Endothelial cell of umbilical vein (primary cell): Measurements from ENCODE around the gene NOSIP.

ENCODE experiments used
- CTCF ChIP-seq, 2 donors: IDR thresholded peaks; 1 replicate in 1 of 2; 2 replicates in 1 of 2; pipeline ENCODE4 v1.5.1; 2011; ENCODE audit warnings: low read length in 2 of 2, mild to moderate bottlenecking in 2 of 2, moderate library complexity in 2 of 2, control low read depth in 1 of 2, inconsistent platforms in 1 of 2, low read depth in 1 of 2; ENCODE audit not compliant: insufficient read depth in 1 of 2; ENCODE audit errors: extremely low read depth in 1 of 2
- EZH2 ChIP-seq: IDR thresholded peaks from 2 replicates; pipeline ENCODE4 v1.6.1; 2012; ENCODE audit warnings: borderline replicate concordance, low read depth, mild to moderate bottlenecking, moderate library complexity, low read length, inconsistent platforms; ENCODE audit not compliant: severe bottlenecking
- JUN ChIP-seq: IDR thresholded peaks from 2 replicates; pipeline ENCODE4 v1.6.1; 2011; ENCODE audit warnings: borderline replicate concordance, low read depth; ENCODE audit not compliant: insufficient read length, insufficient read depth
- MAX ChIP-seq: IDR thresholded peaks from 2 replicates; pipeline ENCODE4 v1.6.1; 2011; ENCODE audit not compliant: insufficient read depth, insufficient read length
- MYC ChIP-seq: IDR thresholded peaks from one replicate; pipeline ENCODE4 v1.6.1; 2011; ENCODE audit warnings: mild to moderate bottlenecking, low read depth, low read length
- POLR2A ChIP-seq: IDR thresholded peaks from 2 replicates; pipeline ENCODE4 v1.6.1; 2012; ENCODE audit warnings: low read depth, mild to moderate bottlenecking, control low read depth, low read length
- POLR2AphosphoS5 ChIP-seq: IDR thresholded peaks from 2 replicates; pipeline ENCODE4 v1.6.1; 2012; ENCODE audit warnings: low read depth, mild to moderate bottlenecking, control low read depth, low read length, moderate library complexity; ENCODE audit not compliant: insufficient read depth

- TF ChIP-seq CTCF (IDR thresholded peaks at IDR 0.05; ENCODE audit: extremely low read depth in 1 of 2, insufficient read depth in 1 of 2, low read depth in 1 of 2, low read length in 2 of 2) (no peak), MYC (no peak), POLR2A (no peak), MAX (no peak), EZH2 (no peak), JUN (no peak), POLR2AphosphoS5 (no peak)
These were observed 37.3 kb downstream of the NOSIP start for GRCh38 chr19:49543032-49543431.
